Esophagus muscularis mucosa (tissue), 4 donors: ENCODE measurements around the gene APOC3.

ENCODE experiments used
- EP300 ChIP-seq: sonication (generic); formaldehyde crosslinking; IDR thresholded peaks from one replicate; pipeline ENCODE4 v1.6.1; 2017; ENCODE audit warnings: antibody characterized with exemption
- POLR2A ChIP-seq: fragments of 450-650 bp; IDR thresholded peaks from one replicate; pipeline ENCODE4 v1.6.1; 2017; ENCODE audit warnings: antibody characterized with exemption, moderate library complexity, mild to moderate bottlenecking, low read depth
- POLR2AphosphoS5 ChIP-seq, 2 donors: sonication (generic); formaldehyde crosslinking; IDR thresholded peaks; one replicate each; pipeline ENCODE4 v1.6.1; 2017; ENCODE audit warnings: antibody characterized with exemption in 2 of 2
- TF ChIP-seq, protein P1 (sequence below), 3 experiments: fragments of 200-600 bp in 2 of 3; fragments of 450-650 bp in 1 of 3; sonication (generic) in 2 of 3; IDR thresholded peaks; one replicate each; pipeline ENCODE4 v1.5.1; 2017 to 2019; ENCODE audit warnings: antibody characterized with exemption in 3 of 3, mild to moderate bottlenecking in 2 of 3, moderate library complexity in 1 of 3

DNA sequence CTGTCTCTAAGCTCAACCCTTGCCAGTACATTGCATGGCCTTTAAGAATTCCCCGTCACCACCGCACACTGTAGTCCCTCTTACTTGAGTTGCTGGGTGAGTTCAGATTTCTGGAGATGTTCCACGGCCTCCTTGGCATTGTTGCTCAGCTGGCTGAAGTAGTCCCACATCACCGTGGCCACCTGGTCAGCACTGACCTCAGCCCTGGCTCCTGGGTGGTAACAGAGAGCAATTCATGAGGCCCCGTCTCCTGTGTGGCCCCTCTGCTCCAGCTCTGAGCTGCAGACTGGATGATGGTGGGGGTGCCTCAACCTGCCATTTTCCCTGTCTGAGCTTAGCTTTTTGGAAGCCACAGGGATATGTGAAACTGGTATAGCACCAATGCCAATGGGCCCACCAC, 7.1 kb upstream of the APOC3 start:
- TF ChIP-seq, protein P1, sequence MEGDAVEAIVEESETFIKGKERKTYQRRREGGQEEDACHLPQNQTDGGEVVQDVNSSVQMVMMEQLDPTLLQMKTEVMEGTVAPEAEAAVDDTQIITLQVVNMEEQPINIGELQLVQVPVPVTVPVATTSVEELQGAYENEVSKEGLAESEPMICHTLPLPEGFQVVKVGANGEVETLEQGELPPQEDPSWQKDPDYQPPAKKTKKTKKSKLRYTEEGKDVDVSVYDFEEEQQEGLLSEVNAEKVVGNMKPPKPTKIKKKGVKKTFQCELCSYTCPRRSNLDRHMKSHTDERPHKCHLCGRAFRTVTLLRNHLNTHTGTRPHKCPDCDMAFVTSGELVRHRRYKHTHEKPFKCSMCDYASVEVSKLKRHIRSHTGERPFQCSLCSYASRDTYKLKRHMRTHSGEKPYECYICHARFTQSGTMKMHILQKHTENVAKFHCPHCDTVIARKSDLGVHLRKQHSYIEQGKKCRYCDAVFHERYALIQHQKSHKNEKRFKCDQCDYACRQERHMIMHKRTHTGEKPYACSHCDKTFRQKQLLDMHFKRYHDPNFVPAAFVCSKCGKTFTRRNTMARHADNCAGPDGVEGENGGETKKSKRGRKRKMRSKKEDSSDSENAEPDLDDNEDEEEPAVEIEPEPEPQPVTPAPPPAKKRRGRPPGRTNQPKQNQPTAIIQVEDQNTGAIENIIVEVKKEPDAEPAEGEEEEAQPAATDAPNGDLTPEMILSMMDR (IDR thresholded peaks at IDR 0.05) = no peak
- TF ChIP-seq POLR2A (no peak), POLR2AphosphoS5 (IDR thresholded peaks at IDR 0.05) (no peak), EP300 (no peak)
